Measurements from ENCODE around the gene CAVIN1.
A peak's percentile ranks its signal among the peaks of the same experiment; 100 is the strongest.
"Not testable (repeated sequence)": the region's sequence is repeated elsewhere in the genome, so short reads cannot be mapped to it uniquely, and the experiment has no call there.

CAVIN1 gene

GRCh38 chr17:42407289-42407836 is 15.7 kb downstream of the CAVIN1 start:
- peak; percentile 65 for DNase-seq (ENCODE audit: low read depth, low spot score)
- peak overlapping the region; percentile 94 for H3K27ac ChIP-seq

DNA sequence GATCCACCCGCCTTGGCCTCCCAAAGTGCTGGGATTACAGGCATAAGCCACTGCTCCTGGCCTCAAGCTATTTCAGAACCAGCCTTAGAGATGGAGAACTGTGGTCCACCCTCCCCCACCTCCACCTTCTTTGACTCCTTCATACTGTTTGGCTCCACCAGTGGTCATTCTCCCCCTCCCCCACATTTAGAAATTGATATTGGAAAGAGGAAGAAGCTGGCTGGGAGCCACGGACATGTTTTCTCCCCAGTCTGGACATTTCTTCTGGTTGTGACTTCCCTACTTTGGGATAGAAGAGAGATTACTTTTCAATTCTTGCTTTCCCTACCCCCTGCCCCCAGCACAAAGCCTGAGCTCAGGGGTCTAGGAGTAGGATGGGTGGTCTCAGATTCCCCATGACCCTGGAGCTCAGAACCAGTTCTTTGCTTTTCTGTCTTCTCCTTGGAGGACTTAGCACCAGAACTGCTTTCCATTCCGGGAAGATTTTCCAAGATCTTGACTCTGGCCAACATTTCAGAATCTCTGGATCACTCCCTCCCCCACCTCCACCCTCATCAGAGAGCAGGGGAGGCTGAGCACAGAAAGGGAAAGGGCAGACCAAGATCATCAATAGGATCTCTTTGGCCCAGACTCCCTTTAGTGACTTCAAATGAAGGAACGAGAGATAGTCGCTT is 16.3 kb downstream of the CAVIN1 start:
- no peak for DNase-seq (ENCODE audit: low read depth, low spot score)
- H3K27ac ChIP-seq = peak overlapping the region; percentile 94

- DNase-seq (ENCODE audit: low read depth, low spot score) = no peak
- no peak overlapping the region for H3K27ac ChIP-seq
These were observed 17.0 kb downstream of the CAVIN1 start for GRCh38 chr17:42405963-42406495.

GRCh38 chr17:42405076-42405475 is 18.0 kb downstream of the CAVIN1 start:
- H3K27ac ChIP-seq = no peak overlapping the region
- no peak for DNase-seq (ENCODE audit: low read depth, low spot score)

GRCh38 chr17:42404326-42405055 is 18.6 kb downstream of the CAVIN1 start:
- no peak for DNase-seq (ENCODE audit: low read depth, low spot score)
- H3K27ac ChIP-seq = no peak overlapping the region

DNA sequence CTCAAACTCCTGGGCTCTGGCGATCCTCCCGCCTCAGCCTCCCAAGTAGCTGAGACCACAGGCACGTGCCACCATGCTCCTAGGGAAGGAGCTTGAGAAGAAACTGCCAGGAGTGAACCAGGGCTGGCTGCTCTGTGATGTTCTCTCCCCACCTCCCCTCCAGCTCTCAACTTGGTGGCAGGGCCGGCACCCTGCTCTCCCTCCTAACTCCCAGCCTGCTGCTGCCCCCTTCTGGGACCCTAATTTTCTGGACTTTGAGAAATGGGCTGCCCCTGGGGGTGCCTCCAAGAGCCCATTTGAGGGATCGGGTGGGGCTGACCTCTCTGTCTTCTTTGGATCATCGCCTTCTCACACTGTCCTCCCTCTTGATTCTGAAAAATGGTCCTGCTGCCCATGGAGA is 19.9 kb downstream of the CAVIN1 start:
- DNase-seq (ENCODE audit: low read depth, low spot score) = no peak
- no peak overlapping the region for H3K27ac ChIP-seq

DNA sequence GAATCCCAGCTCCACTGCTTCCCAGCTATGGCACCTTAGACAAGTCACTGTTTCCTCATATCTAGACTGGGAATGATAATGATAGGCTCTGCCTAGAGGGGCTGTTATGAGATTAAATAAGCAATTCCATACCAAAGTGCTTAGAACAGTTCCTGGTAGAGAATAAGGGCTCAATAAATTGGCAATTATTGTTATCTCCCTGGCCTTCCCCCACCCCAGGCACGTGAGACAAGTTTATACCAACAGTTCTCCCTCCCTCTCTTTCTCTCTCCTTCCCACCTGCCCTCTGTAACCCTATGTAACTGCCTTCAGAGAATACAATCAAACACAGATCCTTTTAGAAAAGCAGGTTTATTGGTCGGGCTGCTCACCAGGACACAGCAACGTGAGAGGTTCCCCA is 20.9 kb downstream of the CAVIN1 start:
- no peak overlapping the region for H3K27ac ChIP-seq
- no peak for DNase-seq (ENCODE audit: low read depth, low spot score)

DNA sequence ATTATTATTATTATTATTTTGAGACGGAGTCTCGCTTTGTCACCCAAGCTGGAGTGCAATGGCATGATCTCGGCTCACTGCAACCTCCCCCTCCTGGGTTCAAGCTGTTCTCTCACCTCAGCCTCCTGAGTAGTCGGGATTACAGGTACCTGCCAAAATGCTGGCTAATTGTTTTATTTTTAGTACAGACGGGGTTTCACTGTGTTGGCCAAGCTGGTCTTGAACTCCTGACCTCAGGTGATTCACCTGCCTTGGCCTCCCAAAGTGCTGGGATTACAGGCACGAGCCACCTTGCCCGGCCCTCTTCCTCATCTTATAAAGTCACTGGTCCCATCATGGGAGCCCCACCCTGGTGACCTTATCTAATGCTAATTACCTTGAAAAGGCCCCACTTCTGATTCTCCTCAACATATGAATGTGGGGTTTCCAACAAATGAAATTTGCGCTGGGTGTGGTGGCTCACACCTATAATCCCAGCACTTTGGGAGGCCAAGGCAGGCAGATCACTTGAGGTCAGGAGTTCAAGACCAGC is 22.1 kb downstream of the CAVIN1 start:
- DNase-seq (ENCODE audit: low read depth, low spot score); H3K27ac ChIP-seq: not testable (repeated sequence)

DNA sequence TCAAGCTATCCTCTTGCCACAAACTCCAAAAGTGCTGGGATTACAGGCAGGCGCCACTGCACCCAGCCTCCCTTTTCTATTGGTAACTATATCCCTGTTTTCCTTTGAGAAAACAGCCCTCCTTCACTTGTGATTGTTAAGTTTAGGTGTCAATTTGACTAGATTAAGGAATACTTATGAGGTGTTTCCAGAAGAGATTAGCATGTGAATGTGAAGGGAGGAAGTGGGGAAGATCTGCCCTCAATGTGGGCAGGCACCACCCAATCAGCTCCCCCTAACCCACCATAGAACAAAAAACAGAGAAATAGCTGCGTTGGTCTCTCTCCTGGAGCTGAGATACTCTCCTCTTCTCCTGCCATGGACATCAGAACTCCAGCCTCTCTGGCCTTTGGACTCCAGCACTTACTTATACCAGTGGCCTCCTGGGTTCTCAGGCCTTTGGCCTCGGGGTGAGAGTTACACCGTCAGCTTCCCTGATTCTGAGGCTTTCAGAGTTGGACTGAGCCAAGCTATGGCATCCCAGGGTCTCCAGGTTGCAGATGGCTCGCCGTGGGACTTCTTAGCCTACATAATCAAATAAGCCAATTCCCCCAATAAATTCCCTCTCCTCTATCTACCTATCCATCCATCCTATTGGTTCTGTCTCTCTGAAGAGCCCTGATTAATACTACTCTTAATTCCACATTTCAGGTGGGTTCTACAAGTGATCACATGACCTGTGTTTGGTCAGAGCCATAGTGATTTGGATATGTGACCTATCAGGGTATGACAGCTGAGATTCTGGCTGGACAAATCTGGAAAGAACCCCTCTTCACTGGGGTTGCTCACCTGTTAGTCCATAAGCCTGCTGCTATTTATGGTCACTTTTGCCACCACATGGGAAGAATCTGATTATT is 22.9 kb downstream of the CAVIN1 start:
- no peak overlapping the region for H3K27ac ChIP-seq
- DNase-seq (ENCODE audit: low read depth, low spot score) = no peak

DNA sequence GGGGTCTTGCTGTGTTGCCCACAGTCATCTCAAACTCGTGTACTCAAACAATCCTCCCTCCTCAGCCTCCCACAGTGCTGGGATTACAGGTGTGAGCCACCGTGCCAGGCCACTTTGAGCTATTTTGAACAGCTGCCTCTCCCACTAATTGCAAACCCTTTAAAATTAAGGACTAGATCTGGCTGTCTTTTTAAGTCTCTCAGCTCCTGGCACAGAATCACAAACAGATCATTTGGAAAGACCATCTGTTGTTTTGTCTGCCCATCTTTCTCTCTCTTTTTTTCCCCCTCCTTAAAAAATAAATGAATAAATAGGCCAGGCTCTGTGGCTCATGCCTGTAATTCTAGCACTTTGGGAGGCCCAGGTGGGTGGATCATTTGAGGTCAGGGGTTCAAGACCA is 23.9 kb downstream of the CAVIN1 start:
- no peak overlapping the region for H3K27ac ChIP-seq
- DNase-seq (ENCODE audit: low read depth, low spot score) = no peak

- not testable (repeated sequence) for DNase-seq (ENCODE audit: low read depth, low spot score)
These were observed 27.5 kb downstream of the CAVIN1 start for GRCh38 chr17:42395601-42396000.

DNA sequence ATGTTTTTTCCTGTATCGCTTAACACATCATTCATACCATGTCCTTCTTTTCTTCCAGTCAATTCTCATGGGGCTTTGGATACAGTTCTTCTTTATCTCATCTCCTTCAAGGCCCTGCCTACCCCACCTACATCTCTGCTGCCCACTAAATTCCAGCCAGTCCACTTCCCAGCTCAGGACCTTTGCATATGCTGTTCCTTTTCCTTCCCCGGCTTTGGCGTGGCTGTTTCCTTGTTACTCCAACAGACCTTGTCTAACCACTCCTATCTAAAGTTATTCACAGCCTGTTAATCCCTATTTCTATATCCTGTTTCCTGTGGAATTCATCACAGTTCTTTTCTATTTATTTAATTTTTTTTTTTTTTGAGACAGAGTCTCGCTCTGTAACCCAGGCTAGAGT is 28.2 kb downstream of the CAVIN1 start:
- no peak overlapping the region for H3K27ac ChIP-seq
- DNase-seq (ENCODE audit: low read depth, low spot score) = no peak

More at GRCh38 chr17:42395601-42396000, 27.5 kb downstream of the CAVIN1 start:
- H3K27ac ChIP-seq = not testable (repeated sequence)

GRCh38 chr17:42392692-42393415 is 30.2 kb downstream of the CAVIN1 start:
- no peak for DNase-seq (ENCODE audit: low read depth, low spot score)
- H3K27ac ChIP-seq = peak overlapping the region; percentile 11

- not testable (repeated sequence) for DNase-seq (ENCODE audit: low read depth, low spot score); H3K27ac ChIP-seq
These were observed 31.6 kb downstream of the CAVIN1 start for GRCh38 chr17:42391439-42391838.

- no peak for DNase-seq (ENCODE audit: low read depth, low spot score)
- H3K27ac ChIP-seq = no peak overlapping the region
These were observed 33.2 kb downstream of the CAVIN1 start for GRCh38 chr17:42389899-42390298.

GRCh38 chr17:42389135-42389417 is 34.0 kb downstream of the CAVIN1 start:
- peak overlapping the region; percentile 89 for H3K27ac ChIP-seq
- DNase-seq (ENCODE audit: low read depth, low spot score) = no peak

- peak; percentile 97 for DNase-seq (ENCODE audit: low read depth, low spot score)
- peak within 1 kb of the TSS; percentile 89 for H3K27ac ChIP-seq
These were observed 34.5 kb downstream of the CAVIN1 start, which contains the start of gene STAT3 for GRCh38 chr17:42388381-42389134. Gene STAT3 (minus strand): TSS chr17:42388442. CDS start chr17:42348516, 39,926 bp downstream.

DNA sequence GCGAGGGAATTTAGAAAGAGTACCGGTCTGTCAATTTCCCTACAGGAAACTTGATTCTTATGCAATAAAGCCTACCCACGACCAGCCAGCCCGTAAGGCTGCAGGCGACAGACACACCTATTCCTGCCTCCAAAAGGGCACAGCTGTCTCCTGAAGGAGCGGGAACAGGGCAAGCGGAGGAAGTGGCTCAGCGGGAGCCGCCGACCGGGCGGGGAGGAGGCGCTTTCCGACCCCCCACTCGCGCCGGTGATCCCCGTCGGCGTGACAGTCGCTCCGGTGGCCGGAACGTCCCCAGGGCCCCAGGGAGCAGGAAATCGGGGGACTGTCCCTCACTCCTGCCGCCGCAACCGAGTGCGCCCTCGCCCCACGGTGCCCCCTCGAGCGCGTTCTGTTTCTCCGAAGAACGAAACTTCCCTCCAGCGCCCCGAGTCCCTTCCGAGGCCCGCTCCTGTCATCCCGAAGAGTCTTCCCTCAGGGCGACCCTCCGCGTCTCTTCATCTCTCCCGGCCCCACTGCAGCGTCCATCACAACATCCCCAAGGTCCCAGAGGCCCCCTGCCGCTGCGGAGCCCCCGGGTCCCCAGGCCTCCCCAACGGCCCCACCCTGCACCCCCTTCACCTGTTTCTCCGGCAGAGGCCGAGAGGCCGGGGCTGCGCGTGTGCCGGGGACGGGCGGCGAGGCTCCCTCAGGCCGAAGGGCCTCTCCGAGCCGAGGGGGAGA is 35.2 kb downstream of the CAVIN1 start:
- DNase-seq (ENCODE audit: low read depth, low spot score) = no peak
- peak overlapping the region; percentile 89 for H3K27ac ChIP-seq
